Body of pancreas (tissue), 4 donors: Measurements from ENCODE around the gene NDUFS8. TPM values are rescaled to one million over a fixed set of nuclear protein-coding genes. Genes with fewer than 3 reads are reported as not detected.
A peak's percentile ranks its signal among the peaks of the same experiment; 100 is the strongest.

Source experiments
- ATAC-seq: fragments of 150-250 bp; one replicate; pipeline ENCODE4 v1.9.1; 2016
- DNase-seq, 4 donors: peaks; one replicate each; pipeline ENCODE4 v3.0.0-alpha.2; 2019
- H3K27ac ChIP-seq, 4 donors: fragments of 200-600 bp; sonication (generic); 1 replicate in 3 of 4; 2 replicates in 1 of 4; pipeline versions ENCODE4 v1.5.1 to v1.6.1; 2016 to 2019; ENCODE audit warnings: mild to moderate bottlenecking in 1 of 4, mixed read lengths in 1 of 4, moderate library complexity in 1 of 4
- H3K27me3 ChIP-seq, 2 donors: fragments of 200-600 bp; sonication (generic); one replicate each; pipeline ENCODE4 v1.6.0; 2016; ENCODE audit warnings: mild to moderate bottlenecking in 1 of 2
- H3K36me3 ChIP-seq, 2 donors: fragments of 200-600 bp; sonication (generic); replicated peaks in 1 of 2; 2 replicates each; pipeline ENCODE4 v1.5.1; 2016; ENCODE audit warnings: low read depth in 2 of 2; ENCODE audit not compliant: insufficient read depth in 1 of 2
- H3K4me1 ChIP-seq: fragments of 200-600 bp; sonication (generic); one replicate; pipeline ENCODE4 v1.6.0; 2016
- H3K4me3 ChIP-seq, 2 donors: fragments of 200-600 bp; sonication (generic); 1 replicate in 1 of 2; 2 replicates in 1 of 2; pipeline ENCODE4 v1.5.1; 2016 to 2019
- H3K9me3 ChIP-seq, 3 donors: fragments of 200-600 bp; sonication (generic); 1 replicate in 2 of 3; 2 replicates in 1 of 3; pipeline ENCODE4 v1.5.1; 2016
- CTCF ChIP-seq, 7 experiments: fragments of 450-650 bp in 4 of 7; fragments of 200-600 bp in 3 of 7; sonication (generic) in 3 of 7; IDR thresholded peaks; one replicate each; pipeline ENCODE4 v1.5.1; 2016 to 2019; ENCODE audit warnings: antibody characterized with exemption in 7 of 7
- POLR2A ChIP-seq, 3 donors: fragments of 450-650 bp; IDR thresholded peaks; one replicate each; pipeline ENCODE4 v1.6.1; 2016; ENCODE audit warnings: antibody characterized with exemption in 3 of 3, mild to moderate bottlenecking in 2 of 3
- WGBS, 2 donors: methylation state at CpG; one replicate each; pipeline ENCODE4 v1.1.5; 2017; 5-methylcytosine and 5-hydroxymethylcytosine counted together
- intact Hi-C: fragments of 100-400 bp; cut with DNase I; formaldehyde crosslinking; loops from one replicate; pipeline ENCODE4 v1.15.1; 2023
- total RNA-seq, 2 donors: library from RNA; depleted of rRNA; stranded (reverse); fragments of >200 nt; gene quantifications; one replicate each; pipeline ENCODE4 v1.1.0, GENCODE V29; 2016

The NDUFS8 gene
- total RNA-seq, 2 donors from 2014 or later = 108 to 109 TPM

DNA sequence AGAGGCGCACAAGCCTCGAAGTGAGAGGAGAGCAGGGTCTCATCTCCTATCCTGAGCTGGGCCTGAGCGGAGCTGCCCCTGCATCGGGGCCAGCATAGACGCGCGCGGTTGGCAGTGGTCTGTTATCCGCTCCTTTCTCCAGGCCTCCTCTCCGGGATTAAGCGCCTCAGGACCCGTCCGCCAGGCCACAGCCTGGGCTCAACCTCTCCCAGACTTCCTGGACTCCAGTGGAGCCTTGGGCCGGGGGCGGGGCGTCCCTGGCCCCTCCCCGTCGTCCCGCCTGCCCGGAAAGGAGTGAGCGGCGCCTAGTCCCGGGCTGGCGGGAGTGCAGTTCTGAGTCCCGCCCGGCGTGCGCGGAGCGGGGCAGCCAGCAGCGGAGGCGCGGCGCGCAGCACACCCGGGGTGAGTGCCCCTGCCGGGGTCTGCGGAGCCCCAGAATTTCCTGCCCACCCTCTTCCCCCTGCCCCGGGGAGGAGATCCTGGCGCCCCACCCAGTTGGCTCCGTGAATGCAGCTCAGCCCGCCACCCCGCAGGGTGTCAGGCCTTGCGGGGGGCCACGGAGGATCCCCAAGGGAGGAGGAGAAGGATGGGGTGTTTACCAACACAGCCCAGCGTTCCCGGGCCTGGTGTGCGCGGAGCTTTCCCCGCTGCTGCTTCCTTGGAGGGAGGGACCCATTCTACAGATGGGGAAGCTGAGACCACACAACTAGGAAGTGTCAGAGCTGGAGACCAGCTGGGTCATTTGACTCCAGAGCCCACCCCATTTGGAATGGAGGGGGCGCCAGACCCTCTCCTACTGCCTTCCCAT lies 8.4 kb downstream of the NDUFS8 start, which contains the start of gene TCIRG1:
Gene TCIRG1 (plus strand): TSS at position 308 of the 808 bp plus-strand sequence. CDS start 2,247 bp downstream, outside the sequence.
- H3K4me1 ChIP-seq = peaks cover 77% of the 10 kb centered on the region
- H3K9me3 ChIP-seq = no peaks in the 10 kb centered on the region
- 1 to 2% methylated on average over 20 to 51 of the region's 51 CpGs for WGBS, 2 donors
- H3K36me3 ChIP-seq = no peaks in the 10 kb centered on the region
- DNase-seq (peak; percentile 90 to 94 (median 94)), ATAC-seq (peak; percentile 83)
- peak within 1 kb of the TSS; percentile 86 to 96 (median 96) for H3K27ac ChIP-seq
- H3K4me3 ChIP-seq = peak within 1 kb of the TSS; percentile 61 to 68
- intact Hi-C loops = no loop called here
- no peaks in the 10 kb centered on the region for H3K27me3 ChIP-seq
- TF ChIP-seq CTCF (IDR thresholded peaks at IDR 0.05) (peak in 3 of 7 experiments; percentile 9 to 33 (median 16)), POLR2A (IDR thresholded peaks at IDR 0.05) (peak; percentile 96 to 98 (median 98))

- Histone ChIP-seq H3K9me3 (no peaks in the 10 kb centered on the region), H3K4me1 (peaks cover 81% of the 10 kb centered on the region), H3K27ac (peak overlapping the region; percentile 86 to 96 (median 96)), H3K36me3 (peaks cover 3% of the 10 kb centered on the region in 2 donors), H3K4me3 (peak overlapping the region; percentile 61 to 68), H3K27me3 (no peaks in the 10 kb centered on the region)
- DNase-seq (peak in 3 of 4 donors; percentile 47 to 54 (median 49)), ATAC-seq (no peak)
- intact Hi-C loops = no loop called here
- TF ChIP-seq POLR2A (IDR thresholded peaks at IDR 0.05) (no peak), CTCF (IDR thresholded peaks at IDR 0.05) (no peak)
- WGBS, 2 donors = 5 to 8% methylated on average over 4 to 10 of the region's 10 CpGs
These were observed 9.1 kb downstream of the NDUFS8 start for GRCh38 chr11:68039526-68040086.

DNA sequence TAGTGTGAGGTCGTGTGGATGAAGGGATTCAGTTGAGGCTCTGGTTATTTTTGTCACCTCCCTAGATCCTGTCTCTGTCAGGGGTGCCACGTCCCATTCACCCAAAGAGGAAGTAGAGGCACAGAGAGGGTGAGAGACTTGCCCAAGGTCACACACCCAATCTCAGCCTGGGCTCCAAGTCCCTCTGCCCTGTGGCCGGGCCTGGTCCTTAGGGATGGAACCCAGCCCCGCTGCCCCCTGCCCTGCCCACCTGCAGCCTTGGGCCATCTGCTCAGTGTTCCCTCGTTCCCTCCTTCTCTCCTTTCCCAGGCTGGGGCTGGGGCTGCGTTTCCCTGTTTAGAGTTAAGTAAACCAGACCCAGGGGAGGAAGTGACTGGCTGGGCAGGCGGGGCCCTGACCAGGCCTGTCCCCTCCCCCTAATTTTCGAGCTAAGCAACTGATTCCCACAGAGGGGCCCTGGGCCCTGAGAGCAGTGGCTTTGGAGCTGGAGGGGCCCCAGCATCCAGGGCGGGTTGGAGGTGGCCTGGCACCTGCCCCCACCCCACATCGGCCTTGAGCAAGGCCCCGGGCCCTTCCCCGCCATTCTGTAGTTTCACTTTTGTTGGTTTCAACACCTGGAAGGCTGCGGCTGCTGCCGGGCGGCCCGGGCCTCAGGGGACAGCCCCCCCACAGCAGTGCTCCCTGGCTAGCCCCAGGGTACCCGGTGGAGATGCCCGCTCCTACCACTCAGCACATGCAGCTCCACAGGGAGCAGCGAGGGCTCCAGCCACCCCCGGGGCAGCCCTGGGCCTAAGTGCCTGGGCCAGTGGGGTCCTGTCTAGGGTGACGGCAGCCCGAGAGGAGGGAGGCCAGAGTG lies 9.8 kb downstream of the NDUFS8 start:
- TF ChIP-seq POLR2A (IDR thresholded peaks at IDR 0.05) (peak; percentile 26 to 73 (median 70)), CTCF (IDR thresholded peaks at IDR 0.05) (no peak)
- Histone ChIP-seq H3K4me1 (peaks cover 83% of the 10 kb centered on the region), H3K36me3 (peaks cover 7 to 8% of the 10 kb centered on the region in 2 donors), H3K9me3 (no peaks in the 10 kb centered on the region), H3K27ac (peak overlapping the region; percentile 86 to 96 (median 96)), H3K4me3 (peak overlapping the region in 1 of 2 donors; percentile 61), H3K27me3 (no peaks in the 10 kb centered on the region)
- intact Hi-C loops = no loop called here
- ATAC-seq (peak; percentile 23), DNase-seq (peak; percentile 67 to 82 (median 76))
- 4 to 5% methylated on average over 7 to 22 of the region's 22 CpGs for WGBS, 2 donors

DNA sequence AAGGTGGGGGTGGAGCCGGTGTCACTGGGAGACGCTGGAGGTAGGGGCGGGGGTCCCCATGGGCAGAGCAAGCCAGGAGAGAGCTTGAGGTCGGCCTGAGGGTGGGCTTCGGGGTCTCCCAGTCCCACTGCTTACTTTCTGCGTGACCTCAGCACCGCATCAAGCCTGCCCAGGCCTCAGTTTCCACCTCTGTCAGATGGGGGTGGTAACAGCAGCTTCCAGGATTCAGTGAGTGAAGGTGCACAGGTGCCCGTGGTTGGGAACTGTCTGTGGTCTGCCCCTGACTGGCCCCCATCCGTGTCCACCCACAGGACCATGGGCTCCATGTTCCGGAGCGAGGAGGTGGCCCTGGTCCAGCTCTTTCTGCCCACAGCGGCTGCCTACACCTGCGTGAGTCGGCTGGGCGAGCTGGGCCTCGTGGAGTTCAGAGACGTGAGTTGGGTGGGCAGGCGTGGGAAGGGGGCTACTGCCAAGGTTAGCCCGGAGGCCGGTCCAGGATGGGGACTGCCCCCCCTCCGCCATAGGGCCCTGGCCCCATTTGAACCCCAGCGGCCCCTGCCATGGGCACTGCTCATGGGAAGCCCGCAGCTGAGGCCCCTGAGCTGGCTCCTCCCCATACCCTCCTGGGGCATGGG lies 10.6 kb downstream of the NDUFS8 start:
- DNase-seq (peak; percentile 66 to 85 (median 74)), ATAC-seq (no peak)
- intact Hi-C loops = no loop called here
- WGBS, 2 donors = 8 to 33% methylated on average over 2 to 22 of the region's 23 CpGs
- Histone ChIP-seq H3K4me3 (peak overlapping the region in 1 of 2 donors; percentile 61), H3K27ac (peak overlapping the region; percentile 86 to 96 (median 96)), H3K27me3 (no peaks in the 10 kb centered on the region), H3K4me1 (peaks cover 85% of the 10 kb centered on the region), H3K9me3 (no peaks in the 10 kb centered on the region), H3K36me3 (peaks cover 7 to 9% of the 10 kb centered on the region in 2 donors)
- no peak for TF ChIP-seq CTCF (IDR thresholded peaks at IDR 0.05)
- TF ChIP-seq POLR2A (IDR thresholded peaks at IDR 0.05) = no peak
